Anterior cingulate cortex (tissue), 58 donors: ENCODE results near the gene GALNT7.
"Not testable (repeated sequence)": the region's sequence is repeated elsewhere in the genome, so short reads cannot be mapped to it uniquely, and the experiment has no call there.

ENCODE experiments used
- DNase-seq, 58 donors: peaks; one replicate each; lab custom pipeline; 2025; lab: John Stamatoyannopoulos, UW

GALNT7 gene

GRCh38 chr4:173192375-173193162 lies 24.0 kb downstream of the GALNT7 start:
- no peak for DNase-seq

- no peak for DNase-seq
These were observed 25.5 kb downstream of the GALNT7 start for GRCh38 chr4:173194157-173194556.

GRCh38 chr4:173195109-173195508 lies 26.5 kb downstream of the GALNT7 start:
- DNase-seq = peak in 4 of 58 donors; percentile 5 to 34 (median 18)

- no peak for DNase-seq
These were observed 30.9 kb downstream of the GALNT7 start for GRCh38 chr4:173199553-173199952.

GRCh38 chr4:173200103-173200884 lies 31.7 kb downstream of the GALNT7 start:
- no peak for DNase-seq

GRCh38 chr4:173202395-173202794 lies 33.8 kb downstream of the GALNT7 start:
- no peak for DNase-seq

- DNase-seq = no peak
These were observed 37.0 kb downstream of the GALNT7 start for GRCh38 chr4:173205656-173206055.

- DNase-seq = no peak
These were observed 39.8 kb downstream of the GALNT7 start for GRCh38 chr4:173208420-173208819.

- DNase-seq = no peak
These were observed 42.6 kb downstream of the GALNT7 start for GRCh38 chr4:173211222-173211621.

- DNase-seq = no peak
These were observed 43.2 kb downstream of the GALNT7 start for GRCh38 chr4:173211838-173212237.

- DNase-seq = no peak
These were observed 43.8 kb downstream of the GALNT7 start for GRCh38 chr4:173212379-173212778.

GRCh38 chr4:173213296-173213695 lies 44.7 kb downstream of the GALNT7 start:
- DNase-seq = no peak

GRCh38 chr4:173214231-173214630 lies 45.6 kb downstream of the GALNT7 start:
- DNase-seq = no peak

- DNase-seq = peak in 1 of 58 donors; percentile 14
These were observed 46.0 kb downstream of the GALNT7 start for GRCh38 chr4:173214661-173215060.

GRCh38 chr4:173217075-173217474 lies 48.5 kb downstream of the GALNT7 start:
- no peak for DNase-seq

- peak in 1 of 58 donors; percentile 9 for DNase-seq
These were observed 49.1 kb downstream of the GALNT7 start for GRCh38 chr4:173217727-173218126.

- DNase-seq = no peak
These were observed 50.0 kb downstream of the GALNT7 start for GRCh38 chr4:173218411-173219125.

- DNase-seq = not testable (repeated sequence)
These were observed 50.5 kb downstream of the GALNT7 start for GRCh38 chr4:173219126-173219437.

- DNase-seq = no peak
These were observed 55.1 kb downstream of the GALNT7 start for GRCh38 chr4:173223743-173224142.

GRCh38 chr4:173226401-173226888 lies 57.8 kb downstream of the GALNT7 start:
- DNase-seq = no peak

- no peak for DNase-seq
These were observed 59.1 kb downstream of the GALNT7 start for GRCh38 chr4:173227756-173228155.
